ENCODE results near the gene CAMTA1.

Gene CAMTA1

DNA sequence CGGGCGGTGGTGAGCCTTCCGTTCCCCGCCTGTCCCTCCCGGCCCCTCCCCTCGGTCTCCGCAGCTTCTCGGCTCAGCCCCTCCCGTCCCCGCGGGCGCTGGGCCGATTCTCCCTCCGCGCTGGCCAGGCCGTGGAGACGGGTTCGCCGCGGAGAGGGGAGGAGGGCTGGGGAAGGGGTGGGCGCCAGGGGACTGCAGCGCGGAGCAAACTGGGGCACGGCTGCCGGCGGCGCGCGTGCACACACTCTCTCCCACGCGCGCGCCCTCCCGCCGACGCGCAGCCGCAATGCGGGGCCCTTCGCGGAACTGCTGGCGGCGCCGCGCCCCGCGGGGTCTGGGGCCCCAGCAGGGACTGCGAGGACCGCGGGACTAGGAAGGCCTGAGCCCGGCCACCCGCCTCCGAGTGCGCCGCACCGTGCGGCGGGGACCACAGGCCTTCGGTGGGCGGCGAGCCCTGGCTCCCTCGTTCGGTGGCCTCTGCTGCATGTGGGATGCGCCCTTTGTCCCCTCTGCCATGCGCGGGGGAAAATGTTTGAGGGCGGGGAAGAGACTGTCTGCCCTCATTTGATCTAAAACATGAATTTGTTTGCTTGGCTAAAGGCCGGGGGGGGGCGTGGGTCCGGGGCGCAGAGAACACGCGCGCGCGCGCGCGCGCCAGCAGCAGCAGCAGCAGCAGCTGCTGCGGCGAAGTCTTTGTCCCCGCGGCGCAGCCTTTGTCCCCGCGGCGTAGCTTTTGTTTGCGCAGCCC lies 895.1 kb downstream of the CAMTA1 start:
- Histone ChIP-seq H3K9me3 (ENCODE audit: insufficient read depth, low read length) (no peaks in the 10 kb centered on the region), H3K9ac (ENCODE audit: low read length) (no peak overlapping the region), H3K4me2 (ENCODE audit: low read depth, low read length, poor library complexity, severe bottlenecking) (no peak overlapping the region), H3K27me3 (ENCODE audit: low read length) (no peaks in the 10 kb centered on the region), H3K9me2 (replicated peaks; ENCODE audit: insufficient read depth, low read length) (no peaks in the 10 kb centered on the region), H2AFZ (ENCODE audit: low read depth, low read length, severe bottlenecking) (no peak overlapping the region), H3K36me3 (ENCODE audit: low read length) (no peaks in the 10 kb centered on the region), H4K20me1 (ENCODE audit: low read depth, low read length) (no peaks in the 10 kb centered on the region), H3K79me2 (ENCODE audit: insufficient read depth, low read length) (no peaks in the 10 kb centered on the region), H3K4me3 (ENCODE audit: insufficient read depth, low read length, poor library complexity, severe bottlenecking) (no peak overlapping the region), H3K27ac (ENCODE audit: low read depth, low read length) (no peak overlapping the region), H3F3A (ENCODE audit: insufficient read depth) (no peaks in the 10 kb centered on the region)
- no peak for TF ChIP-seq EZH2phosphoT487 (conservative IDR thresholded peaks at IDR 0.05; ENCODE audit: low read length)
- TF ChIP-seq, protein P1, sequence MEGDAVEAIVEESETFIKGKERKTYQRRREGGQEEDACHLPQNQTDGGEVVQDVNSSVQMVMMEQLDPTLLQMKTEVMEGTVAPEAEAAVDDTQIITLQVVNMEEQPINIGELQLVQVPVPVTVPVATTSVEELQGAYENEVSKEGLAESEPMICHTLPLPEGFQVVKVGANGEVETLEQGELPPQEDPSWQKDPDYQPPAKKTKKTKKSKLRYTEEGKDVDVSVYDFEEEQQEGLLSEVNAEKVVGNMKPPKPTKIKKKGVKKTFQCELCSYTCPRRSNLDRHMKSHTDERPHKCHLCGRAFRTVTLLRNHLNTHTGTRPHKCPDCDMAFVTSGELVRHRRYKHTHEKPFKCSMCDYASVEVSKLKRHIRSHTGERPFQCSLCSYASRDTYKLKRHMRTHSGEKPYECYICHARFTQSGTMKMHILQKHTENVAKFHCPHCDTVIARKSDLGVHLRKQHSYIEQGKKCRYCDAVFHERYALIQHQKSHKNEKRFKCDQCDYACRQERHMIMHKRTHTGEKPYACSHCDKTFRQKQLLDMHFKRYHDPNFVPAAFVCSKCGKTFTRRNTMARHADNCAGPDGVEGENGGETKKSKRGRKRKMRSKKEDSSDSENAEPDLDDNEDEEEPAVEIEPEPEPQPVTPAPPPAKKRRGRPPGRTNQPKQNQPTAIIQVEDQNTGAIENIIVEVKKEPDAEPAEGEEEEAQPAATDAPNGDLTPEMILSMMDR (IDR thresholded peaks at IDR 0.05; ENCODE audit: insufficient read depth, low read length, poor library complexity, severe bottlenecking): no peak

DNA sequence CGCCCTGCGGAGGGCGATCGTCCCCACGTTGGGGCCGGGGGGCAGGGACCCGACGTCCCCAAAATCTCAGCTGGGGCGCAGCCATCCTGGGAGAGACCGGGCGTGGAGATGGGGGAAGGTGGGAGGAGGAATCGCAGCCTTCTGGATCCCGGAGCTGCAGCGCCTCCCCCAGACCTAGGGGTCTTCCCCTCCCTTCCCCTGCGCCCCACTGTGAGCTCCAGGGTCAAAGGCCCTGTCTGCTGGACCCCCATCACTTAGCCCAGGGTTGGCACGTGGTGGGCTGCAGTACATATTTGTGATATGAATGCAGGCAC lies 895.7 kb downstream of the CAMTA1 start:
- Histone ChIP-seq H2AFZ (ENCODE audit: low read depth, low read length, severe bottlenecking) (no peak overlapping the region), H3F3A (ENCODE audit: insufficient read depth) (no peaks in the 10 kb centered on the region), H3K36me3 (ENCODE audit: low read length) (no peaks in the 10 kb centered on the region), H3K9me3 (ENCODE audit: insufficient read depth, low read length) (no peaks in the 10 kb centered on the region), H3K27me3 (ENCODE audit: low read length) (no peaks in the 10 kb centered on the region), H3K4me3 (ENCODE audit: insufficient read depth, low read length, poor library complexity, severe bottlenecking) (no peak overlapping the region), H3K27ac (ENCODE audit: low read depth, low read length) (no peak overlapping the region), H4K20me1 (ENCODE audit: low read depth, low read length) (no peaks in the 10 kb centered on the region), H3K9ac (ENCODE audit: low read length) (no peak overlapping the region), H3K9me2 (replicated peaks; ENCODE audit: insufficient read depth, low read length) (no peaks in the 10 kb centered on the region), H3K4me2 (ENCODE audit: low read depth, low read length, poor library complexity, severe bottlenecking) (no peak overlapping the region), H3K79me2 (ENCODE audit: insufficient read depth, low read length) (no peaks in the 10 kb centered on the region)
- TF ChIP-seq EZH2phosphoT487 (conservative IDR thresholded peaks at IDR 0.05; ENCODE audit: low read length): no peak
- TF ChIP-seq, protein P1 (IDR thresholded peaks at IDR 0.05; ENCODE audit: insufficient read depth, low read length, poor library complexity, severe bottlenecking): no peak

DNA sequence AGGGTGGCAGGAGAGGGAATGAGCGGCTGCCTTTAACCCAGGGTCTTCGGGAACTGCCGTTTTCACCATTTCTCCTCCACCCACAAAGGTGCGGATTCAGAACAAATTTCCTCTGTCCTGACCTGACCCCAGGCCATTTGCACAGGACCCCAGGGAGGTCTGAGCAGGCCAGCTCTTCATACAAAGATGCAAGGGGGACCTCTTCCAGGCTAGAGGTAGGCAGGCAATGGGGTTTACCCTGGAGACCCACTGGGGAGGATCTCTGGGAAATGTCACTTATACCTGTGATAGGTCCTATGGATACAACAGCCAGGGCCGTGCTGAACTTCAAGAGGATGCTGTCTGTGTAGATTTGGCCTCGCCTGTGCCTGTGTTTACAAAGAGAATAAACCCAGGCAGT lies 896.1 kb downstream of the CAMTA1 start:
- no peak overlapping the region for H3K4me2 ChIP-seq (ENCODE audit: low read depth, low read length, poor library complexity, severe bottlenecking)
- H3K4me3 ChIP-seq (ENCODE audit: insufficient read depth, low read length, poor library complexity, severe bottlenecking): no peak overlapping the region
- no peaks in the 10 kb centered on the region for H3K9me2 ChIP-seq (replicated peaks; ENCODE audit: insufficient read depth, low read length)
- H3K27ac ChIP-seq (ENCODE audit: low read depth, low read length): no peak overlapping the region
- no peaks in the 10 kb centered on the region for H3K9me3 ChIP-seq (ENCODE audit: insufficient read depth, low read length)
- H4K20me1 ChIP-seq (ENCODE audit: low read depth, low read length): no peaks in the 10 kb centered on the region
- no peaks in the 10 kb centered on the region for H3K79me2 ChIP-seq (ENCODE audit: insufficient read depth, low read length)
- H3F3A ChIP-seq (ENCODE audit: insufficient read depth): no peaks in the 10 kb centered on the region
- H2AFZ ChIP-seq (ENCODE audit: low read depth, low read length, severe bottlenecking): no peak overlapping the region
- H3K9ac ChIP-seq (ENCODE audit: low read length): no peak overlapping the region
- no peaks in the 10 kb centered on the region for H3K27me3 ChIP-seq (ENCODE audit: low read length)
- no peaks in the 10 kb centered on the region for H3K36me3 ChIP-seq (ENCODE audit: low read length)
- no peak for TF ChIP-seq EZH2phosphoT487 (conservative IDR thresholded peaks at IDR 0.05; ENCODE audit: low read length)
- TF ChIP-seq, protein P1 (IDR thresholded peaks at IDR 0.05; ENCODE audit: insufficient read depth, low read length, poor library complexity, severe bottlenecking): no peak

Measured in SU-DHL-6 (cell line).